Measurements from ENCODE around the gene PSMD1.

GRCh38 chr2:231117922-231118613 is 61.4 kb downstream of the PSMD1 start:
- TF ChIP-seq CTCF (conservative IDR thresholded peaks at IDR 0.05), result no peak
- TF ChIP-seq ZFX (IDR thresholded peaks at IDR 0.05), result no peak

All from C4-2B (cell line).